Large intestine (tissue), 3 donors: ENCODE data around the gene SHC3. TPM values are rescaled to one million over a fixed set of nuclear protein-coding genes. Genes with fewer than 3 reads are reported as not detected.

Experiments
- DNase-seq, 2 donors: peaks; one replicate each; pipeline versions ENCODE4 v3.0.0 to v3.0.0-alpha.2; 2013
- H3K27ac ChIP-seq: one replicate; pipeline ENCODE4 v1.5.1; 2013; ENCODE audit warnings: low read length
- H3K27me3 ChIP-seq: 2 replicates; pipeline ENCODE4 v1.6.1; 2013; ENCODE audit warnings: low read length; ENCODE audit not compliant: control insufficient read depth, insufficient read depth
- H3K36me3 ChIP-seq: 2 replicates; pipeline ENCODE4 v1.6.1; 2013; ENCODE audit warnings: low read length; ENCODE audit not compliant: control insufficient read depth, insufficient read depth
- H3K4me1 ChIP-seq: one replicate; pipeline ENCODE4 v1.6.1; 2013; ENCODE audit warnings: low read length; ENCODE audit not compliant: control insufficient read depth, insufficient read depth
- H3K4me3 ChIP-seq: one replicate; pipeline ENCODE4 v1.5.1; 2013; ENCODE audit warnings: low read length
- H3K9me3 ChIP-seq: one replicate; pipeline ENCODE4 v1.6.1; 2013; ENCODE audit warnings: mild to moderate bottlenecking, low read depth, low read length, moderate library complexity; ENCODE audit not compliant: control insufficient read depth
- WGBS: methylation state at CpG from one replicate; pipeline ENCODE4 v1.1.5; 2013; ENCODE audit warnings: low lambda C conversion rate; ENCODE audit not compliant: insufficient coverage; 5-methylcytosine and 5-hydroxymethylcytosine counted together
- polyA plus RNA-seq: library from polyadenylated mRNA; unstranded; fragments of 120-200 nt; gene quantifications from one replicate; pipeline ENCODE4 v1.2.1, GENCODE V29; 2013

The SHC3 gene
- polyA plus RNA-seq, 1 donor, result 0.69 TPM

DNA sequence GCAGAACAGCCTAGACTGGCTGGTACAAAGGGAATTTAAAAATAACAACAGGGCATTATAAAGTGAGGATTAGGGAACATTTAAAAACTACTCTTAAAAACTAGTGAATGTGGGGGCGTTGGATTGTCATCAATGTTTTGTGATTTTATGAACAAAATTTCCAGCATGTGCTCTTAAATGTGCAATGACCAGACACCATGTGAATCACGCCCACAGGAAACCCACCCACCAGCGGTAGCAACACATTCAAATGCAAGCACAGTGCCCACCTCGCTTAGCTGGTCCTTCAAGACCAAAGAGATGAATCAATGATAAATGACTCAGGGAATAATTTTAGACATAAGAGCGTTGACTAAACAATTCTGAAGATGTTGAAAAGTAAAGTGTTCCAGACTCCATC is 146.4 kb downstream of the SHC3 start:
- Histone ChIP-seq H3K4me3 (no peak overlapping the region), H3K36me3 (no peaks in the 10 kb centered on the region), H3K27ac (no peak overlapping the region), H3K4me1 (peaks cover 9% of the 10 kb centered on the region), H3K27me3 (no peaks in the 10 kb centered on the region), H3K9me3 (peaks cover 9% of the 10 kb centered on the region)
- no peak for DNase-seq
- 80% methylated on average over 1 of the region's 5 CpGs for whole genome bisulfite sequencing

GRCh38 chr9:89029788-89030187 is 148.8 kb downstream of the SHC3 start:
- Histone ChIP-seq H3K27ac (no peak overlapping the region), H3K4me3 (no peak overlapping the region), H3K36me3 (no peaks in the 10 kb centered on the region), H3K9me3 (peaks cover 9% of the 10 kb centered on the region), H3K27me3 (no peaks in the 10 kb centered on the region), H3K4me1 (no peaks in the 10 kb centered on the region)
- no peak for DNase-seq

GRCh38 chr9:89026876-89027275 is 151.7 kb downstream of the SHC3 start:
- peaks cover 9% of the 10 kb centered on the region for H3K9me3 ChIP-seq
- no peak for DNase-seq
- no peaks in the 10 kb centered on the region for H3K36me3 ChIP-seq
- peaks cover 3% of the 10 kb centered on the region for H3K4me1 ChIP-seq
- no CpG with 5 or more reads among the region's 3 CpGs for WGBS
- H3K27me3 ChIP-seq, result no peaks in the 10 kb centered on the region
- no peak overlapping the region for H3K27ac ChIP-seq
- H3K4me3 ChIP-seq, result no peak overlapping the region

- no peak overlapping the region for H3K27ac ChIP-seq
Observed at GRCh38 chr9:89025553-89025952, 153.1 kb downstream of the SHC3 start.

DNA sequence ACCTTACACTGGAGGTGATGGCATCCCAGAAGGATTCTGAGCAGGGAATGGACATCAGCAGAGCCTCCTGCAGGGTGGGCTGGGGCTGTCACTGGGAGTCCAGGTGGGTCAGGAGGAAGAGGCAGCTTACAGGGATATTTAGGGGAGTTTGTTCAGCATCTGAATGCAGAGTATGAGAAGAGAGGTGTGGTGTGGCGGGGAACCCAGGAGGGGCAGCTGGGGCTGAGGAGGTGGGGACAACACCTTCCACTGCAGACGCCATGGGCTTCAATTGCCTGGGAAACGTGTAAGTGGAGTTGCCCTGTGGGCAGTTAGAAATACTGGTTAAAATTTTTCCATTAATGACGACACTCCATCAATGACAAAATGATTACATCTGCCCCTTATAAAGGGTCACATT is 153.9 kb downstream of the SHC3 start:
- Histone ChIP-seq H3K9me3 (peaks cover under 1% of the 10 kb centered on the region), H3K4me1 (peaks cover 6% of the 10 kb centered on the region), H3K36me3 (no peaks in the 10 kb centered on the region), H3K4me3 (no peak overlapping the region), H3K27ac (no peak overlapping the region), H3K27me3 (no peaks in the 10 kb centered on the region)
- WGBS, result no CpG with 5 or more reads among the region's 4 CpGs
- no peak for DNase-seq

More at GRCh38 chr9:89025553-89025952, 153.1 kb downstream of the SHC3 start:
- no peaks in the 10 kb centered on the region for H3K36me3 ChIP-seq
- peaks cover 6% of the 10 kb centered on the region for H3K9me3 ChIP-seq
- DNase-seq, result no peak
- no peaks in the 10 kb centered on the region for H3K27me3 ChIP-seq
- no peak overlapping the region for H3K4me3 ChIP-seq
- peaks cover 6% of the 10 kb centered on the region for H3K4me1 ChIP-seq

GRCh38 chr9:89023740-89024139 is 154.9 kb downstream of the SHC3 start:
- Histone ChIP-seq H3K36me3 (no peaks in the 10 kb centered on the region), H3K27ac (no peak overlapping the region), H3K4me3 (no peak overlapping the region), H3K27me3 (no peaks in the 10 kb centered on the region), H3K4me1 (peaks cover 6% of the 10 kb centered on the region), H3K9me3 (no peaks in the 10 kb centered on the region)
- no CpG with 5 or more reads among the region's 3 CpGs for WGBS
- DNase-seq, result no peak

GRCh38 chr9:89022902-89023301 is 155.7 kb downstream of the SHC3 start:
- Histone ChIP-seq H3K9me3 (no peaks in the 10 kb centered on the region), H3K4me1 (peaks cover 6% of the 10 kb centered on the region), H3K36me3 (no peaks in the 10 kb centered on the region), H3K4me3 (no peak overlapping the region), H3K27ac (no peak overlapping the region), H3K27me3 (no peaks in the 10 kb centered on the region)
- WGBS, result no CpG with 5 or more reads among the region's 2 CpGs
- peak in 1 of 2 donors; percentile 41 for DNase-seq

DNA sequence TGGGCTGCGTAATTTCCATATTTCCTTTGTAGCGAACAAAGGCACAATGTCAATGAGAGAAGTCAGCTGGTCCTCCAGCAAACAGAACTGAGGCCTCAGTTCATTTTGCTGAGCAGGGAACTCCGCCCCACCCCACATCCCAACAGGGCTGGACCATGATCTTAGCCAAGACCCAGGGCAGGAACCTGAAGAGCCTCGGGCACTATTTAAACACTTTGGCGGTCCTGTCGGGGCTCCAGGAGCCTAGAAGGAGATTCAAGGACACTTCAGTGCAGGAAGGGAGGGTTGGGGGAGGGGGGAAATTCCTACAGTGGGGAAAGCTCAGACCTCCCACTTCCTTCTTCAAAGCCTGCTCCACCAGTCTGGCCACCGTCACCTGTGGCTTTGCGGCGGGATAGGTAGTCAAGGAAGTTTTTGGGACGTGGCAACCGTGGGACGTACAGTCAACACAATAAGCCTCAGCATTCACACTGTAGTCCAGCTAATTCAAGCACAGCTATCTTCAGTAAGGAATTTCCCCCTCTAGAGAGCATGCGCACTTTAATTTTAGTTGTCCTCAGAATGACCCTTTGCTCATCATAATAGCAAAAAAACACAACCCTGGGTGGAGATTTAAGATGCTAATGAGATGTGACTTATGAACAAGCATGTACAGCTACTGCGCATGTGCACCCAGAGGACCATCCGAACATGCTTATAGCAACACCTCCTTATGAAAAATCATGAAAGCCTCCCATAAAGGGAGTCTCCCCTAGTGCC is 156.4 kb downstream of the SHC3 start:
- no peaks in the 10 kb centered on the region for H3K9me3 ChIP-seq
- H3K4me1 ChIP-seq, result peaks cover 6% of the 10 kb centered on the region
- WGBS, result no CpG with 5 or more reads among the region's 15 CpGs
- no peaks in the 10 kb centered on the region for H3K36me3 ChIP-seq
- DNase-seq, result no peak
- H3K27me3 ChIP-seq, result no peaks in the 10 kb centered on the region
- no peak overlapping the region for H3K27ac ChIP-seq
- H3K4me3 ChIP-seq, result no peak overlapping the region

DNA sequence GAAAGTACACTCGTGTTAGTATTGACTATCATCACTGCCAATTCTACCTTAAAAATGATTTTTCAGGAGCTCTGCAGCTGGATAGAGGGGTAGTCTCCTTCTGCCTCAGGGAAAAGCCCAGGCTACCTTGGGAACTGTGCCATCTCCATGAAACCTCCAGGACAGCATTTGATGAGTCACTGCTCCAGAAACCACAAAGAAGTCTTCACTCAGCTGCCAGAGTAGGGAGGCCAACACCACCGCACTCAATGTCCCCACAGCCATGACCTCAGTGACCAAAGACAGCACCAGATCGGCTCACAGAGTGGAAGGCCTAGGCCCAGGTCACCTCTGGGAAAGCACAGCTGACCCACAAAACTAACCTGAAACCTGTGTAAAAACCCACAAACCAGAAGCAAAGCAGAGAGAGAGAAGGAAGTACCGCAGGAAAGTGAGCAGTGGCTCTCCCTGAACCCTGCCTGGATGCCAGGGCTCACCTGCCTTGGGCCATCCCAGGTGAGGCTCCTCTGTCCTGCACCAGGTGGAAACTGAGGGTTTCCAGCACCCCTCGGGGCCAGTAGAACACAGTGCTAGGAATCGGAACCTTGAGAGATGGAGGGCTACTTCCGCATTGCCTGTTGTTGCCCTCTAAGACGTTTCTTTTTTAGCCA is 157.3 kb downstream of the SHC3 start:
- H3K27me3 ChIP-seq, result no peaks in the 10 kb centered on the region
- H3K4me1 ChIP-seq, result peaks cover 6% of the 10 kb centered on the region
- H3K9me3 ChIP-seq, result no peaks in the 10 kb centered on the region
- no peak overlapping the region for H3K27ac ChIP-seq
- no peak for DNase-seq
- WGBS, result no CpG with 5 or more reads among the region's 8 CpGs
- no peaks in the 10 kb centered on the region for H3K36me3 ChIP-seq
- no peak overlapping the region for H3K4me3 ChIP-seq

DNA sequence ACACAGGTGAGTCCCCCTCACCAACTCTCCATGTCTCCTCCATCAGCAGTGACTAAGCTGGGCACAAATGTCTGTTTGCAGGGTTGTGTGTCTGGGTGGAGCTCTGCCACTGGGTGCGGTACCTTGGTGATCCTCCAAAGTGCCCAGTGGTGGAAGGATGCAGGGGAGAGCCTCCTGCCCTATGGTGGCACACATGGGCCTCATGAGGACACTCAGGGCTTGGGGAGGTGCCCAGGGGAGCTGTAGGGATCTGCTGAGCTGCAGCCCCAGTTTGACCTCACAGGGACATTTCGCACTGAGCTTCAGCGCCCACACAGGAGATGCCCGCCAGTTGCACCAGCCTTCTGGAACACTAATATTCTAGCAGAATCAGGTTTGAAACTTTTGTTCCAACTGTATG is 157.9 kb downstream of the SHC3 start:
- Histone ChIP-seq H3K4me3 (no peak overlapping the region), H3K4me1 (peaks cover 6% of the 10 kb centered on the region), H3K27me3 (no peaks in the 10 kb centered on the region), H3K36me3 (no peaks in the 10 kb centered on the region), H3K9me3 (no peaks in the 10 kb centered on the region), H3K27ac (no peak overlapping the region)
- WGBS, result no CpG with 5 or more reads among the region's 4 CpGs
- DNase-seq, result no peak

GRCh38 chr9:89015336-89015735 is 163.3 kb downstream of the SHC3 start:
- DNase-seq, result no peak
- H3K27me3 ChIP-seq, result no peaks in the 10 kb centered on the region
- WGBS, result no CpG with 5 or more reads among the region's 2 CpGs
- no peak overlapping the region for H3K4me3 ChIP-seq
- H3K27ac ChIP-seq, result no peak overlapping the region
- H3K9me3 ChIP-seq, result no peaks in the 10 kb centered on the region
- H3K36me3 ChIP-seq, result no peaks in the 10 kb centered on the region
- no peaks in the 10 kb centered on the region for H3K4me1 ChIP-seq
